ENCODE results near the gene LKAAEAR1.

Gene LKAAEAR1

GRCh38 chr20:64080013-64080812 is 4.0 kb downstream of the LKAAEAR1 start, which contains the start of gene OPRL1:
OPRL1 (plus strand) TSS chr20:64080082; CDS start chr20:64092721, 12,639 bp downstream.
- TF ChIP-seq TEAD4 (IDR thresholded peaks at IDR 0.05), result no peak
- no peak for TF ChIP-seq CREB1 (IDR thresholded peaks at IDR 0.05; ENCODE audit: low read depth)
- no peak for TF ChIP-seq FOXM1 (IDR thresholded peaks at IDR 0.05; ENCODE audit: borderline replicate concordance, low read depth)
- no peak for TF ChIP-seq EGR1 (IDR thresholded peaks at IDR 0.05)
- 0 out of 2 replicates have a peak, but pooled peaks have one; percentile 31 for TF ChIP-seq MAX (IDR thresholded peaks at IDR 0.05)

GRCh38 chr20:64079273-64080012 is 4.8 kb downstream of the LKAAEAR1 start, which contains the start of gene RGS19:
RGS19 (minus strand) TSS chr20:64079518; CDS start chr20:64076886, 2,632 bp downstream.
- TF ChIP-seq EGR1 (IDR thresholded peaks at IDR 0.05) (no peak), TCF12 (IDR thresholded peaks at IDR 0.05; ENCODE audit: low read depth) (peak; percentile 42; the same call in 1 of the 2 replicates), TAF1 (IDR thresholded peaks at IDR 0.05; ENCODE audit: low read depth) (peak; percentile 25; the same call in 1 of the 2 replicates), TEAD4 (IDR thresholded peaks at IDR 0.05) (no peak), FOXM1 (IDR thresholded peaks at IDR 0.05; ENCODE audit: borderline replicate concordance, low read depth) (no peak), MAX (IDR thresholded peaks at IDR 0.05) (0 out of 2 replicates have a peak, but pooled peaks have one; percentile 25), NFIC (IDR thresholded peaks at IDR 0.05) (no peak), CREB1 (IDR thresholded peaks at IDR 0.05; ENCODE audit: low read depth) (no peak), REST (IDR thresholded peaks at IDR 0.05; ENCODE audit: low read depth) (no peak), ZBTB7A (IDR thresholded peaks at IDR 0.05; ENCODE audit: low read depth) (no peak), EP300 (IDR thresholded peaks at IDR 0.05; ENCODE audit: borderline replicate concordance) (no peak), CEBPB (IDR thresholded peaks at IDR 0.05) (no peak), USF1 (IDR thresholded peaks at IDR 0.05) (no peak)

GRCh38 chr20:64078934-64079272 is 5.3 kb downstream of the LKAAEAR1 start:
- TF ChIP-seq REST (IDR thresholded peaks at IDR 0.05; ENCODE audit: low read depth) (no peak), MAX (IDR thresholded peaks at IDR 0.05) (no peak), USF1 (IDR thresholded peaks at IDR 0.05) (no peak), TCF12 (IDR thresholded peaks at IDR 0.05; ENCODE audit: low read depth) (no peak), CEBPB (IDR thresholded peaks at IDR 0.05) (no peak), EGR1 (IDR thresholded peaks at IDR 0.05) (no peak), RAD21 (IDR thresholded peaks at IDR 0.05; ENCODE audit: low read depth) (no peak), EP300 (IDR thresholded peaks at IDR 0.05; ENCODE audit: borderline replicate concordance) (no peak), ZBTB7A (IDR thresholded peaks at IDR 0.05; ENCODE audit: low read depth) (no peak; the same call in 1 of the 2 replicates), NFIC (IDR thresholded peaks at IDR 0.05) (no peak), FOXM1 (IDR thresholded peaks at IDR 0.05; ENCODE audit: borderline replicate concordance, low read depth) (no peak), TEAD4 (IDR thresholded peaks at IDR 0.05) (no peak), YY1 (IDR thresholded peaks at IDR 0.05; ENCODE audit: low read depth) (no peak), TAF1 (IDR thresholded peaks at IDR 0.05; ENCODE audit: low read depth) (no peak)

GRCh38 chr20:64077876-64078551 is 6.2 kb downstream of the LKAAEAR1 start:
- no peak for TF ChIP-seq NFIC (IDR thresholded peaks at IDR 0.05)
- no peak for TF ChIP-seq MAX (IDR thresholded peaks at IDR 0.05)
- TF ChIP-seq USF1 (IDR thresholded peaks at IDR 0.05), result no peak
- no peak for TF ChIP-seq TEAD4 (IDR thresholded peaks at IDR 0.05)
- TF ChIP-seq TCF12 (IDR thresholded peaks at IDR 0.05; ENCODE audit: low read depth), result no peak
- TF ChIP-seq FOXM1 (IDR thresholded peaks at IDR 0.05; ENCODE audit: borderline replicate concordance, low read depth), result no peak
- TF ChIP-seq TAF1 (IDR thresholded peaks at IDR 0.05; ENCODE audit: low read depth), result no peak
- no peak for TF ChIP-seq EP300 (IDR thresholded peaks at IDR 0.05; ENCODE audit: borderline replicate concordance)
- TF ChIP-seq CEBPB (IDR thresholded peaks at IDR 0.05), result no peak
- TF ChIP-seq EGR1 (IDR thresholded peaks at IDR 0.05), result no peak
- TF ChIP-seq REST (IDR thresholded peaks at IDR 0.05; ENCODE audit: low read depth), result no peak
- TF ChIP-seq ZBTB7A (IDR thresholded peaks at IDR 0.05; ENCODE audit: low read depth), result no peak
- no peak for TF ChIP-seq YY1 (IDR thresholded peaks at IDR 0.05; ENCODE audit: low read depth)
- TF ChIP-seq CREB1 (IDR thresholded peaks at IDR 0.05; ENCODE audit: low read depth), result no peak
- TF ChIP-seq RAD21 (IDR thresholded peaks at IDR 0.05; ENCODE audit: low read depth), result no peak
